ENCODE results near the gene PBX1. TPM values are rescaled to one million over a fixed set of nuclear protein-coding genes. Genes with fewer than 3 reads are reported as not detected.

The PBX1 gene
- polyA plus RNA-seq, 3 donors = 0.07 TPM; not detected in 2

DNA sequence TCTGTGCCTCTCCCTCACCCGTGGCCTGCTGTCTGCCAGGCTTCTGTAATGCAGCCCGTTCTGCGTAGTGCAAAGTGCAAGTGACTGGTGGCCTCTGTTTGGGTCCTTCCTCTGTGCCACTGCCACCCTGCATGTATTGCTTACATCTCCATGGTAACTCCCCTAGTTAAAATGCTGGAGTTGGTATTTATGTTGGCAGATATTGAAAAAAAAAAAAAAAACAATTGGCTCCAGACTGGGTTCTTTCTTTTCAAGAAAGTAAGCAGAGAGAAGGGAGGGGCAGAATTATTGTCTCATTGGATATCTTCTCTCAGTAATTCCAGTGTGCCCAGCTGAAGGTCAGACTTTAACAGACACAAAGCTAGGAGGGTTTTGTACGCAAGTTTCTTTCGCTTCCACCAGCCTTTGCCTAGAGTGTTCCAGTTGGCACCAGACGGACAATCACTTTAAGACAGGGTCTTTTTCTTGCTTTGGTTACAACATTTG, 242.3 kb downstream of the PBX1 start:
- no peak overlapping the region for H3K27ac Mint-ChIP-seq
- H3K9me3 Mint-ChIP-seq = peaks cover 0 to 2% (median 0%) of the 10 kb centered on the region in 7 donors
- TF ChIP-seq, protein P1, sequence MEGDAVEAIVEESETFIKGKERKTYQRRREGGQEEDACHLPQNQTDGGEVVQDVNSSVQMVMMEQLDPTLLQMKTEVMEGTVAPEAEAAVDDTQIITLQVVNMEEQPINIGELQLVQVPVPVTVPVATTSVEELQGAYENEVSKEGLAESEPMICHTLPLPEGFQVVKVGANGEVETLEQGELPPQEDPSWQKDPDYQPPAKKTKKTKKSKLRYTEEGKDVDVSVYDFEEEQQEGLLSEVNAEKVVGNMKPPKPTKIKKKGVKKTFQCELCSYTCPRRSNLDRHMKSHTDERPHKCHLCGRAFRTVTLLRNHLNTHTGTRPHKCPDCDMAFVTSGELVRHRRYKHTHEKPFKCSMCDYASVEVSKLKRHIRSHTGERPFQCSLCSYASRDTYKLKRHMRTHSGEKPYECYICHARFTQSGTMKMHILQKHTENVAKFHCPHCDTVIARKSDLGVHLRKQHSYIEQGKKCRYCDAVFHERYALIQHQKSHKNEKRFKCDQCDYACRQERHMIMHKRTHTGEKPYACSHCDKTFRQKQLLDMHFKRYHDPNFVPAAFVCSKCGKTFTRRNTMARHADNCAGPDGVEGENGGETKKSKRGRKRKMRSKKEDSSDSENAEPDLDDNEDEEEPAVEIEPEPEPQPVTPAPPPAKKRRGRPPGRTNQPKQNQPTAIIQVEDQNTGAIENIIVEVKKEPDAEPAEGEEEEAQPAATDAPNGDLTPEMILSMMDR (IDR thresholded peaks at IDR 0.05) = no peak
- H3K4me1 Mint-ChIP-seq = no peaks in the 10 kb centered on the region
- H3K36me3 Mint-ChIP-seq = no peaks in the 10 kb centered on the region
- H3K4me2 ChIP-seq (replicated peaks; ENCODE audit: extremely low read depth, low read length, poor library complexity, severe bottlenecking) = no peak overlapping the region
- H3K9ac ChIP-seq (ENCODE audit: insufficient read depth, low read length, poor library complexity, severe bottlenecking) = no peak overlapping the region
- H3K4me3 ChIP-seq (replicated peaks in 1 of 3; ENCODE audit: low read depth in 2 of 3, low read length in 3 of 3) = no peak overlapping the region
- H3K36me3 ChIP-seq (replicated peaks in 1 of 2; ENCODE audit: control insufficient read depth in 1 of 2, insufficient read depth in 2 of 2, low read length in 2 of 2) = no peaks in the 10 kb centered on the region
- no peaks in the 10 kb centered on the region for H3K79me2 ChIP-seq (ENCODE audit: insufficient read depth, low read length)
- no peak for DNase-seq
- intact Hi-C loops (cut with micrococcal nuclease) = no loop called here
- no peaks in the 10 kb centered on the region for H3K27me3 ChIP-seq (ENCODE audit: control insufficient read depth in 2 of 2, insufficient read depth in 2 of 2, low read length in 2 of 2)
- H3K9me3 ChIP-seq (replicated peaks in 1 of 2; ENCODE audit: control insufficient read depth in 1 of 2, insufficient read depth in 1 of 2, low read length in 2 of 2) = no peaks in the 10 kb centered on the region
- no peaks in the 10 kb centered on the region for H4K20me1 ChIP-seq (ENCODE audit: insufficient read depth, low read length)
- H3K4me3 Mint-ChIP-seq = no peak overlapping the region
- no peaks in the 10 kb centered on the region for H3K4me1 ChIP-seq (ENCODE audit: control insufficient read depth in 1 of 2, insufficient read depth in 2 of 2, low read length in 2 of 2)
- H3K27ac ChIP-seq (ENCODE audit: low read depth in 1 of 2, low read length in 2 of 2) = no peak overlapping the region
- H2AFZ ChIP-seq (ENCODE audit: insufficient read depth, low read depth, low read length, poor library complexity, severe bottlenecking) = no peak overlapping the region
- H3K27me3 Mint-ChIP-seq (ENCODE audit: low read depth in 3 of 3) = no peaks in the 10 kb centered on the region
- 97% methylated on average over 6 of the region's 6 CpGs for WGBS (ENCODE audit: insufficient coverage)

DNA sequence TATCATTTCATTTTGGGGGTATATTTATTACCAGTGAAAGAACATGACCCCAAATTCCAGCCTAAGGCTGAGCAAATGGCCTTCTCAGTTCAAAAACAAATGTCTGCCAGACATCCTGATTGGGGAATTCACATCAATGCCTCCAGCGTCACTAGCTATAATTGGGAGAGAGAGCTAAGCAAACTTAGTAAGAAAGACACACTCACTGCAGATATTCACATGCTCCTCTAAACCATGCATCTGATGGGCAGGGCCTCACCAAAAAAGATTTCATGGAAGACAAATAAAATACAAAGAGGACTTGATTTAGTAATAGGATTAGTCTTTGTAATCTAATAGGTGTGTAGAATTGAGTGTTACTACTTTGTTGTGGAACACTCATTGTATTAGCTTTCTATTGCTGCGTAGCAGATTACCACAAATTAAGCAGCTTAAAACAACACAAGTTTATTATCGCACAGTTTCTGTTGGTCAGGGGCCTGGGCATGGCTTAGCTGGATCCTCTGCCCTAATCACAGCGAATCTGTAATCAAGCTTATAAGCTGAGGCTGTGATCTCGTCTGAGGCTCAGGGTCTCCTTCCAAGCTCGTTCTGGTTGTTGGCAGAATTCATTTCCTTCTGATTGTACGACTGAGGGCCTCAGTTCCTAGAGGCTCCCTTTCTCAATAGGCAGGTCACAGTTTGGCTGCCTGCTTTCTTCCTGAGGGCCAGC, 243.0 kb downstream of the PBX1 start:
- TF ChIP-seq, protein P1 (IDR thresholded peaks at IDR 0.05) = no peak
- Histone ChIP-seq H3K4me1 (ENCODE audit: control insufficient read depth in 1 of 2, insufficient read depth in 2 of 2, low read length in 2 of 2) (no peaks in the 10 kb centered on the region), H3K4me2 (replicated peaks; ENCODE audit: extremely low read depth, low read length, poor library complexity, severe bottlenecking) (no peak overlapping the region), H3K27me3 (ENCODE audit: control insufficient read depth in 2 of 2, insufficient read depth in 2 of 2, low read length in 2 of 2) (no peaks in the 10 kb centered on the region), H3K9me3 (replicated peaks in 1 of 2; ENCODE audit: control insufficient read depth in 1 of 2, insufficient read depth in 1 of 2, low read length in 2 of 2) (no peaks in the 10 kb centered on the region), H3K79me2 (ENCODE audit: insufficient read depth, low read length) (no peaks in the 10 kb centered on the region), H3K36me3 (replicated peaks in 1 of 2; ENCODE audit: control insufficient read depth in 1 of 2, insufficient read depth in 2 of 2, low read length in 2 of 2) (no peaks in the 10 kb centered on the region), H3K27ac (ENCODE audit: low read depth in 1 of 2, low read length in 2 of 2) (no peak overlapping the region), H3K9ac (ENCODE audit: insufficient read depth, low read length, poor library complexity, severe bottlenecking) (no peak overlapping the region), H3K4me3 (replicated peaks in 1 of 3; ENCODE audit: low read depth in 2 of 3, low read length in 3 of 3) (no peak overlapping the region), H2AFZ (ENCODE audit: insufficient read depth, low read depth, low read length, poor library complexity, severe bottlenecking) (no peak overlapping the region), H4K20me1 (ENCODE audit: insufficient read depth, low read length) (no peaks in the 10 kb centered on the region)
- Mint-ChIP-seq H3K9me3 (peaks cover 0 to 5% (median 0%) of the 10 kb centered on the region in 7 donors), H3K4me1 (no peaks in the 10 kb centered on the region), H3K4me3 (no peak overlapping the region), H3K27ac (no peak overlapping the region), H3K36me3 (no peaks in the 10 kb centered on the region), H3K27me3 (ENCODE audit: low read depth in 3 of 3) (no peaks in the 10 kb centered on the region)
- WGBS (ENCODE audit: insufficient coverage) = 92% methylated on average over 5 of the region's 7 CpGs
- intact Hi-C loops (cut with micrococcal nuclease) = no loop called here
- DNase-seq = no peak

Data from CD14-positive monocyte (primary cell).